GM23338 (cell line): ENCODE results near the gene TTC6. TPM values are rescaled to one million over a fixed set of nuclear protein-coding genes. Genes with fewer than 3 reads are reported as not detected.

ENCODE experiments used
- ATAC-seq: fragments of 200-7000 bp; cut with Tn5 transposase; 3 replicates; pipeline ENCODE4 v1.9.1; 2020
- DNase-seq: peaks from one replicate; pipeline ENCODE4 v3.0.0-alpha.2; 2015; ENCODE audit warnings: low spot score
- H2AFZ ChIP-seq: fragments of 200-600 bp; sonication (generic); 2 replicates; pipeline ENCODE4 v1.8.0; 2016; ENCODE audit warnings: antibody characterized with exemption, mild to moderate bottlenecking, moderate library complexity
- H3F3A ChIP-seq: fragments of 200-600 bp; sonication (generic); replicated peaks from 2 replicates; pipeline ENCODE4 v1.8.0; 2017; ENCODE audit warnings: antibody characterized with exemption, mixed run types, low read depth
- H3K27ac ChIP-seq: fragments of 200-600 bp; sonication (generic); 2 replicates; pipeline ENCODE4 v1.6.1; 2016; ENCODE audit warnings: low read depth
- H3K27me3 ChIP-seq: fragments of 200-600 bp; sonication (generic); 2 replicates; pipeline ENCODE4 v1.8.0; 2016; ENCODE audit warnings: mild to moderate bottlenecking, mixed run types, moderate library complexity; ENCODE audit not compliant: insufficient read depth
- H3K36me3 ChIP-seq: fragments of 200-600 bp; sonication (generic); 2 replicates; pipeline ENCODE4 v1.8.0; 2016; ENCODE audit warnings: mild to moderate bottlenecking; ENCODE audit not compliant: insufficient read depth
- H3K4me1 ChIP-seq: fragments of 200-600 bp; sonication (generic); 2 replicates; pipeline ENCODE4 v1.8.0; 2016; ENCODE audit warnings: mild to moderate bottlenecking, moderate library complexity; ENCODE audit not compliant: insufficient read depth
- H3K4me2 ChIP-seq: fragments of 200-600 bp; sonication (generic); 2 replicates; pipeline ENCODE4 v1.7.1; 2017; ENCODE audit warnings: mixed run types
- H3K4me3 ChIP-seq: fragments of 200-600 bp; sonication (generic); 2 replicates; pipeline ENCODE4 v1.6.1; 2016; ENCODE audit warnings: mixed run types
- H3K79me2 ChIP-seq: fragments of 200-600 bp; sonication (generic); replicated peaks from 2 replicates; pipeline ENCODE4 v1.8.0; 2017; ENCODE audit warnings: mild to moderate bottlenecking; ENCODE audit not compliant: insufficient read depth
- H3K9me2 ChIP-seq: fragments of 200-600 bp; sonication (generic); 2 replicates; pipeline ENCODE4 v1.8.0; 2017; ENCODE audit not compliant: insufficient read depth
- H4K20me1 ChIP-seq: fragments of 200-600 bp; sonication (generic); replicated peaks from 2 replicates; pipeline ENCODE4 v1.8.0; 2017; ENCODE audit warnings: mild to moderate bottlenecking; ENCODE audit not compliant: insufficient read depth
- H3K27ac Mint-ChIP-seq: 2 replicates; pipeline ENCODE4 v1.8.0; 2020; ENCODE audit warnings: inconsistent platforms, mild to moderate bottlenecking, moderate library complexity, mixed read lengths
- H3K27me3 Mint-ChIP-seq: 3 replicates; pipeline ENCODE4 v1.8.0; 2022; ENCODE audit warnings: low read depth, mild to moderate bottlenecking, moderate library complexity, mixed read lengths, inconsistent platforms; ENCODE audit not compliant: insufficient read depth, poor library complexity
- H3K36me3 Mint-ChIP-seq: 3 replicates; pipeline ENCODE4 v1.8.0; 2021; ENCODE audit warnings: low read depth, mild to moderate bottlenecking, inconsistent platforms, moderate library complexity, mixed read lengths
- H3K4me1 Mint-ChIP-seq: 3 replicates; pipeline ENCODE4 v1.8.0; 2020; ENCODE audit warnings: mild to moderate bottlenecking, inconsistent platforms, mixed read lengths
- H3K4me3 Mint-ChIP-seq: 3 replicates; pipeline ENCODE4 v1.8.0; 2021; ENCODE audit warnings: moderate library complexity, mild to moderate bottlenecking, inconsistent platforms, mixed read lengths
- H3K9me3 Mint-ChIP-seq: 3 replicates; pipeline ENCODE4 v1.8.0; 2020; ENCODE audit warnings: moderate library complexity, mild to moderate bottlenecking, inconsistent platforms, mixed read lengths
- CTCF ChIP-seq, 2 experiments: fragments of 200-600 bp in 1 of 2; sonication (generic) in 1 of 2; conservative IDR thresholded peaks; 2 replicates each; pipeline versions ENCODE4 v1.5.1 to v1.6.1; 2016 to 2017; ENCODE audit warnings: antibody characterized with exemption in 2 of 2, low read depth in 2 of 2, mild to moderate bottlenecking in 2 of 2, moderate library complexity in 1 of 2
- ETS1 ChIP-seq: IDR thresholded peaks from 2 replicates; pipeline ENCODE4 v1.6.1; 2016; ENCODE audit warnings: antibody characterized with exemption
- EZH2 ChIP-seq: fragments of 200-600 bp; sonication (generic); IDR thresholded peaks from one replicate; pipeline ENCODE4 v1.8.0; 2017; ENCODE audit warnings: antibody characterized with exemption, mild to moderate bottlenecking, low read depth; ENCODE audit not compliant: unreplicated experiment
- EZH2phosphoT487 ChIP-seq: fragments of 200-600 bp; sonication (generic); IDR thresholded peaks from one replicate; pipeline ENCODE4 v1.8.1; 2018; ENCODE audit warnings: antibody characterized with exemption; ENCODE audit not compliant: unreplicated experiment
- JUNB ChIP-seq: IDR thresholded peaks from one replicate; pipeline ENCODE4 v1.6.1; 2016; ENCODE audit warnings: antibody characterized with exemption; ENCODE audit not compliant: unreplicated experiment
- POLR2AphosphoS5 ChIP-seq: IDR thresholded peaks from 2 replicates; pipeline ENCODE4 v1.6.1; 2016; ENCODE audit warnings: antibody characterized with exemption, low read depth
- REST ChIP-seq: IDR thresholded peaks from one replicate; pipeline ENCODE4 v1.6.1; 2018; ENCODE audit warnings: antibody characterized with exemption; ENCODE audit not compliant: unreplicated experiment
- STAT1 ChIP-seq: IDR thresholded peaks from one replicate; pipeline ENCODE4 v1.6.1; 2016; ENCODE audit warnings: antibody characterized with exemption; ENCODE audit not compliant: unreplicated experiment
- ZNF331 ChIP-seq: fragments of 250-450 bp; sonication (Bioruptor Pico); IDR thresholded peaks from 2 replicates; pipeline ENCODE4 v1.5.0; 2020; ENCODE audit warnings: low read depth, mild to moderate bottlenecking, moderate library complexity
- polyA plus RNA-seq: library from polyadenylated mRNA; unstranded; fragments of >200 nt; fragmentation: Nextera tagmentation; extraction: Ambion mirVana; gene quantifications from 2 replicates; pipeline ENCODE4 v1.2.1, GENCODE V29; 2016
- total RNA-seq: library from RNA; depleted of rRNA; stranded (reverse); fragments of >200 nt; shearing (Covaris generic); gene quantifications from 2 replicates; pipeline ENCODE4 v1.2.3, GENCODE V29; 2014

The TTC6 gene
- total and polyA plus RNA-seq, 2 experiments from 2014 or later = 0.31 TPM; not detected in 1

GRCh38 chr14:37551119-37551518 lies 44.3 kb upstream of the TTC6 start:
- H3K27ac Mint-ChIP-seq = no peak overlapping the region

GRCh38 chr14:37553935-37554550 lies 41.4 kb upstream of the TTC6 start:
- Histone ChIP-seq H3K27ac (no peak overlapping the region), H3K4me2 (no peak overlapping the region), H3K36me3 (no peaks in the 10 kb centered on the region), H3K4me3 (no peak overlapping the region), H3K27me3 (no peaks in the 10 kb centered on the region), H3K4me1 (no peaks in the 10 kb centered on the region), H3F3A (no peaks in the 10 kb centered on the region), H2AFZ (no peak overlapping the region), H3K9me2 (no peaks in the 10 kb centered on the region), H3K79me2 (no peaks in the 10 kb centered on the region), H4K20me1 (no peaks in the 10 kb centered on the region)
- Mint-ChIP-seq H3K36me3 (peaks cover 25% of the 10 kb centered on the region), H3K4me1 (no peaks in the 10 kb centered on the region; the same call in 2 of the 3 replicates), H3K9me3 (peaks cover 29% of the 10 kb centered on the region), H3K4me3 (no peak overlapping the region), H3K27me3 (no peaks in the 10 kb centered on the region), H3K27ac (no peak overlapping the region)
- no peak for DNase-seq
- ATAC-seq = no peak
- no peak for TF ChIP-seq JUNB
- TF ChIP-seq POLR2AphosphoS5 = no peak
- TF ChIP-seq EZH2phosphoT487 = no peak
- TF ChIP-seq ZNF331 (CRISPR knock-in tag) = no peak
- TF ChIP-seq ETS1 = no peak
- TF ChIP-seq EZH2 = no peak
- TF ChIP-seq CTCF (conservative IDR thresholded peaks at IDR 0.05; ENCODE audit: low read depth in 2 of 2) = no peak
- no peak for TF ChIP-seq STAT1

More at GRCh38 chr14:37551119-37551518, 44.3 kb upstream of the TTC6 start:
- H2AFZ ChIP-seq = no peak overlapping the region
- H3K4me3 Mint-ChIP-seq = no peak overlapping the region
- peaks cover 9% of the 10 kb centered on the region; the same call in 2 of the 3 replicates for H3K36me3 Mint-ChIP-seq
- H3K27me3 Mint-ChIP-seq = no peaks in the 10 kb centered on the region
- H3K4me3 ChIP-seq = no peak overlapping the region
- ATAC-seq (no peak), DNase-seq (no peak)
- H3K36me3 ChIP-seq = no peaks in the 10 kb centered on the region
- H3F3A ChIP-seq = no peaks in the 10 kb centered on the region
- no peaks in the 10 kb centered on the region for H3K27me3 ChIP-seq
- no peaks in the 10 kb centered on the region for H3K79me2 ChIP-seq
- no peaks in the 10 kb centered on the region for H3K9me2 ChIP-seq
- no peak overlapping the region for H3K27ac ChIP-seq
- H3K4me1 Mint-ChIP-seq = no peaks in the 10 kb centered on the region
- H3K4me1 ChIP-seq = no peaks in the 10 kb centered on the region
- peaks cover 13% of the 10 kb centered on the region for H3K9me3 Mint-ChIP-seq
- no peak for TF ChIP-seq REST
- TF ChIP-seq EZH2phosphoT487 = no peak
- TF ChIP-seq STAT1 = no peak
- no peak overlapping the region for H3K4me2 ChIP-seq
- H4K20me1 ChIP-seq = no peaks in the 10 kb centered on the region
